ENCODE data around the gene OLIG1. TPM values are rescaled to one million over a fixed set of nuclear protein-coding genes. Genes with fewer than 3 reads are reported as not detected.

The OLIG1 gene
- total RNA-seq, 2 donors from 2014 or later: not detected

GRCh38 chr21:33111577-33111976 lies 41.6 kb downstream of the OLIG1 start:
- Histone ChIP-seq H3K27me3 (peaks cover 15% of the 10 kb centered on the region), H3K4me1 (no peaks in the 10 kb centered on the region), H3K36me3 (no peaks in the 10 kb centered on the region), H3K9ac (ENCODE audit: low read depth in 2 of 2, low read length in 2 of 2) (no peak overlapping the region), H3K9me3 (no peaks in the 10 kb centered on the region), H3K4me3 (no peak overlapping the region), H3K27ac (no peak overlapping the region)
- no peak for TF ChIP-seq CTCF (IDR thresholded peaks at IDR 0.05)
- intact Hi-C loops (cut with DNase I): no loop called here
- no peak for DNase-seq

DNA sequence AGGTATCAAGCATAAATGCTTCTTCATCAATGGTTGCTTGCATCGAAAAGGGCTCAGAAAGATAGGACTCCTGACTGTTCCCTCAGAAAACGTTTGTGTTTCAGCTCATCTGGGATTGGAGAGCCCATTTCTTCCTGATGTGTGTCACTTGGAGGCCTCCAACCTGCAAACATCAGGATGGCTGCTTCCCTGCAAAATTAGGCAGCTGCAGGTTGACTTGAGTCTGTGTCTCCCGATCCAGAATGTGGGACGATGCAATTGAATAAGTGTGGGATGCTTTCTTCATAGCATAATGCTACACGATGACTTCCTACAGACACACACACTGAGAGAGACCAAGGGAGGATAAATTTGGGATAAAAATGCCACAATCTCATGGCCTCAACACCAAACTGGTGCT lies 42.2 kb downstream of the OLIG1 start:
- no peaks in the 10 kb centered on the region for H3K9me3 ChIP-seq
- no peak overlapping the region for H3K9ac ChIP-seq (ENCODE audit: low read depth in 2 of 2, low read length in 2 of 2)
- H3K36me3 ChIP-seq: no peaks in the 10 kb centered on the region
- no peaks in the 10 kb centered on the region for H3K4me1 ChIP-seq
- peaks cover 15% of the 10 kb centered on the region for H3K27me3 ChIP-seq
- TF ChIP-seq CTCF (IDR thresholded peaks at IDR 0.05): no peak
- DNase-seq: no peak
- intact Hi-C loops (cut with DNase I): no loop called here
- H3K4me3 ChIP-seq: no peak overlapping the region
- no peak overlapping the region for H3K27ac ChIP-seq

DNA sequence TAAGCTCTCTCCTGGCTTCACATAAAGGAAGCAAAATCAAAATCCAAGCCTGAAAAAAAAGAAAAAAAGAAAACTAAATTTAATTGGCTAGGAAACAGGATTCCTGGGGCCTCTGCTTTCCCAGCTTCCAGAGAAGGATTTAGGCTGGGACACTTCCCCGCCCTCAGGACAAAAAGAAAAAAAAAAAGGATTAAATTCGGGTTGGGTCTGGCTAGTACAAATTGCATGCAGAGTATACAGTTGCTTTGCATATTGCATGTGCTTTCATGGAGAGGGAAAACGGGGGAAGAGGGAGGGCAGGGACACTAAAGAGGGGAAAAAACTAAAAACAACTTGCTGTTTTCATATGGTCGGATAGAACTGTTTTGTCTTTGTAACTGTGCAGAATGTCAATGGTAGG lies 42.7 kb downstream of the OLIG1 start:
- H3K9me3 ChIP-seq: no peaks in the 10 kb centered on the region
- peaks cover 15% of the 10 kb centered on the region for H3K27me3 ChIP-seq
- TF ChIP-seq CTCF (IDR thresholded peaks at IDR 0.05): no peak
- no peaks in the 10 kb centered on the region for H3K36me3 ChIP-seq
- H3K4me3 ChIP-seq: no peak overlapping the region
- intact Hi-C loops (cut with DNase I): no loop called here
- no peak overlapping the region for H3K9ac ChIP-seq (ENCODE audit: low read depth in 2 of 2, low read length in 2 of 2)
- H3K27ac ChIP-seq: no peak overlapping the region
- DNase-seq: no peak
- no peaks in the 10 kb centered on the region for H3K4me1 ChIP-seq

GRCh38 chr21:33113131-33113530 lies 43.2 kb downstream of the OLIG1 start:
- Histone ChIP-seq H3K27me3 (peaks cover 15% of the 10 kb centered on the region), H3K36me3 (no peaks in the 10 kb centered on the region), H3K9ac (ENCODE audit: low read depth in 2 of 2, low read length in 2 of 2) (no peak overlapping the region), H3K27ac (no peak overlapping the region), H3K4me3 (no peak overlapping the region), H3K9me3 (no peaks in the 10 kb centered on the region), H3K4me1 (no peaks in the 10 kb centered on the region)
- intact Hi-C loops (cut with DNase I): no loop called here
- DNase-seq: no peak
- no peak for TF ChIP-seq CTCF (IDR thresholded peaks at IDR 0.05)

DNA sequence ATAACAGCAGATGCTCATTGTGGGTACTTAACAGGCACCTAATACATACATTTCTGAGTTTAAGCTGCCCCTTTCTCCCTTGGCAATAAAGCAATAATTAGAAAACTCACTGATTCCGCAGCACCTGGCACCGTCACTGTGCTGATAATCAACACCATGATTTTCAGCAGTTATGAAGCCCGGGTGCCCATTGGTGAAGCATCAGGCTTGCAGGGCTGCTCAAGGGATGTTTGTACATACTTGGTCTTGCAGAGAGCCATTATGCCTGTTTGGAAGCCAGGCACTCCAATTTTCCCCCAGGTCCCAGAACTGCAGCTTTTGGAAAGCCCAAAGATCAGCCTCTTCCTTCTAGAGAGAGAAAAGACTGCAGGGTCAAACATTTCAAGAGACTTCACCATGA lies 44.3 kb downstream of the OLIG1 start:
- Histone ChIP-seq H3K9ac (ENCODE audit: low read depth in 2 of 2, low read length in 2 of 2) (no peak overlapping the region), H3K27me3 (peaks cover 10% of the 10 kb centered on the region), H3K4me1 (no peaks in the 10 kb centered on the region), H3K9me3 (no peaks in the 10 kb centered on the region), H3K27ac (no peak overlapping the region), H3K36me3 (no peaks in the 10 kb centered on the region), H3K4me3 (no peak overlapping the region)
- intact Hi-C loops (cut with DNase I): no loop called here
- no peak for DNase-seq
- TF ChIP-seq CTCF (IDR thresholded peaks at IDR 0.05): no peak

Data from colonic mucosa (tissue), 4 donors.